Gastroesophageal sphincter (tissue), 4 donors: Measurements from ENCODE around the gene WWC2. TPM values are rescaled to one million over a fixed set of nuclear protein-coding genes. Genes with fewer than 3 reads are reported as not detected.
"Not testable (repeated sequence)": the region's sequence is repeated elsewhere in the genome, so short reads cannot be mapped to it uniquely, and the experiment has no call there.

Source experiments
- ATAC-seq: fragments of 150-250 bp; one replicate; pipeline ENCODE4 v1.9.1; 2016; ENCODE audit warnings: mild to moderate bottlenecking, moderate library complexity
- H3K27ac ChIP-seq, 4 donors: fragments of 200-600 bp; sonication (generic) in 3 of 4; 1 replicate in 3 of 4; 2 replicates in 1 of 4; pipeline ENCODE4 v1.5.1; 2016 to 2019
- H3K27me3 ChIP-seq: fragments of 200-600 bp; sonication (generic); one replicate; pipeline ENCODE4 v1.5.1; 2019
- H3K36me3 ChIP-seq, 2 donors: fragments of 200-600 bp; sonication (generic); one replicate each; pipeline ENCODE4 v1.5.1; 2019; ENCODE audit warnings: control low read depth in 1 of 2
- H3K4me1 ChIP-seq, 3 donors: fragments of 200-600 bp; sonication (generic); 1 replicate in 2 of 3; 2 replicates in 1 of 3; pipeline ENCODE4 v1.5.1; 2016 to 2019; ENCODE audit warnings: control low read depth in 2 of 3
- H3K4me3 ChIP-seq, 2 donors: fragments of 200-600 bp; sonication (generic); one replicate each; pipeline ENCODE4 v1.5.1; 2019; ENCODE audit warnings: mild to moderate bottlenecking in 1 of 2, moderate library complexity in 1 of 2
- H3K9me3 ChIP-seq, 3 donors: fragments of 200-600 bp; sonication (generic); one replicate each; pipeline ENCODE4 v1.5.1; 2017 to 2019; ENCODE audit warnings: control low read depth in 2 of 3
- EP300 ChIP-seq: sonication (generic); formaldehyde crosslinking; IDR thresholded peaks from one replicate; pipeline ENCODE4 v1.6.1; 2017; ENCODE audit warnings: antibody characterized with exemption, mild to moderate bottlenecking
- POLR2A ChIP-seq, 2 donors: fragments of 450-650 bp; IDR thresholded peaks; one replicate each; pipeline ENCODE4 v1.6.1; 2017; ENCODE audit warnings: antibody characterized with exemption in 2 of 2, mild to moderate bottlenecking in 2 of 2, moderate library complexity in 1 of 2
- POLR2AphosphoS5 ChIP-seq: sonication (generic); formaldehyde crosslinking; IDR thresholded peaks from one replicate; pipeline ENCODE4 v1.6.1; 2017; ENCODE audit warnings: antibody characterized with exemption
- WGBS, 2 donors: methylation state at CpG; one replicate each; pipeline ENCODE4 v1.1.5; 2018; ENCODE audit warnings: low coverage in 1 of 2; 5-methylcytosine and 5-hydroxymethylcytosine counted together
- total RNA-seq, 4 donors: library from RNA; depleted of rRNA; stranded (reverse); fragments of >200 nt; gene quantifications; one replicate each; pipeline ENCODE4 v1.1.0, GENCODE V29; 2016
- TF ChIP-seq, protein P1 (sequence below), 4 experiments: fragments of 200-600 bp in 2 of 4; fragments of 450-650 bp in 2 of 4; sonication (generic) in 1 of 4; IDR thresholded peaks; one replicate each; pipeline ENCODE4 v1.5.1; 2017 to 2019; ENCODE audit warnings: antibody characterized with exemption in 4 of 4, mild to moderate bottlenecking in 2 of 4, moderate library complexity in 2 of 4

WWC2 gene
- total RNA-seq, 4 donors from 2014 or later: 23.0 to 42.0 (median 37.2) TPM

DNA sequence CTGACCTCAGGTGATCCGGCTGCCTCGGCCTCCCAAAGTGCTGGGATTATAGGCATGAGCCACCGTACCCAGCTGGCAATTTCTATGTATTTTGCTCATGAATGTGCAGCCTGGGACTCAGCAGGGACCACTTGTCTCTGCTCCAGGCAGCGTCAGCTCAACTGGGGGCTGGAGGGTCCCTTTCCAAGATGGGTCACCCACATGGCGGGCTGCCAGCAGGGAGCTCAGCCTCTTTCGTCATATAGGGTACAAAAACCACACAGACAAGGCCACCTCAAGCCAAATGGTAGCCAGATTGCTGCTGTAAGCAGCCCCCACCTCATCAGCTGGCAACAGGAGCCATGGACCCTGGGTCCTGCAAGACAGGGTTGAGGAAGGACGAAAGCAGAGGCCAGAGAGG, 225.6 kb downstream of the WWC2 start:
- no peaks in the 10 kb centered on the region for H3K27me3 ChIP-seq
- no peaks in the 10 kb centered on the region for H3K9me3 ChIP-seq
- no peak overlapping the region for H3K27ac ChIP-seq
- 92% methylated on average over 2 of the region's 7 CpGs; no CpG with 5 or more reads in 1 of the 2 donors for WGBS, 2 donors
- H3K36me3 ChIP-seq: no peaks in the 10 kb centered on the region
- H3K4me1 ChIP-seq: no peaks in the 10 kb centered on the region
- no peak overlapping the region for H3K4me3 ChIP-seq
- ATAC-seq: no peak
- TF ChIP-seq EP300 (no peak), POLR2AphosphoS5 (no peak), POLR2A (IDR thresholded peaks at IDR 0.05) (no peak)
- TF ChIP-seq, protein P1, sequence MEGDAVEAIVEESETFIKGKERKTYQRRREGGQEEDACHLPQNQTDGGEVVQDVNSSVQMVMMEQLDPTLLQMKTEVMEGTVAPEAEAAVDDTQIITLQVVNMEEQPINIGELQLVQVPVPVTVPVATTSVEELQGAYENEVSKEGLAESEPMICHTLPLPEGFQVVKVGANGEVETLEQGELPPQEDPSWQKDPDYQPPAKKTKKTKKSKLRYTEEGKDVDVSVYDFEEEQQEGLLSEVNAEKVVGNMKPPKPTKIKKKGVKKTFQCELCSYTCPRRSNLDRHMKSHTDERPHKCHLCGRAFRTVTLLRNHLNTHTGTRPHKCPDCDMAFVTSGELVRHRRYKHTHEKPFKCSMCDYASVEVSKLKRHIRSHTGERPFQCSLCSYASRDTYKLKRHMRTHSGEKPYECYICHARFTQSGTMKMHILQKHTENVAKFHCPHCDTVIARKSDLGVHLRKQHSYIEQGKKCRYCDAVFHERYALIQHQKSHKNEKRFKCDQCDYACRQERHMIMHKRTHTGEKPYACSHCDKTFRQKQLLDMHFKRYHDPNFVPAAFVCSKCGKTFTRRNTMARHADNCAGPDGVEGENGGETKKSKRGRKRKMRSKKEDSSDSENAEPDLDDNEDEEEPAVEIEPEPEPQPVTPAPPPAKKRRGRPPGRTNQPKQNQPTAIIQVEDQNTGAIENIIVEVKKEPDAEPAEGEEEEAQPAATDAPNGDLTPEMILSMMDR (IDR thresholded peaks at IDR 0.05): no peak

DNA sequence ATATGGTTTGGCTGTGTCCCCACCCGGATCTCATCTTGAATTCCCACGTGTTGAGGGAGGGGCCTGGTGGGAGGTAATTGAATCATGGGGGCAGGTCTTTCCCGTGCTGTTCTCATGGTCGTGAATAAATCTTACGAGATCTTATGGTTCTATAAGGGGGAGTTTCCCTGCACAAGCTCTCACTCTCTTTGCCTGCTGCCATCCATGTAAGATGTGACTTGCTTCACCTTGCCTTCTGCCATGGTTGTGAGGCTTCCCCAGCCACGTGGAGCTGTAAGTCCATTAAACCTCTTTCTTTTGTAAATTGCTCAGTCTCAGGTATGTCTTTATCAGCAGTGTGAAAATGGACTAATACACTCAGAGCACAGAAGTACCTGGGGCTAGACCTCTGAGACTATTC, 227.3 kb downstream of the WWC2 start:
- not testable (repeated sequence) for H3K36me3 ChIP-seq, H3K4me1 ChIP-seq, H3K27ac ChIP-seq, H3K4me3 ChIP-seq, H3K27me3 ChIP-seq, H3K9me3 ChIP-seq, ATAC-seq
- WGBS, 2 donors: 75 to 91% methylated on average over 5 of the region's 6 CpGs

DNA sequence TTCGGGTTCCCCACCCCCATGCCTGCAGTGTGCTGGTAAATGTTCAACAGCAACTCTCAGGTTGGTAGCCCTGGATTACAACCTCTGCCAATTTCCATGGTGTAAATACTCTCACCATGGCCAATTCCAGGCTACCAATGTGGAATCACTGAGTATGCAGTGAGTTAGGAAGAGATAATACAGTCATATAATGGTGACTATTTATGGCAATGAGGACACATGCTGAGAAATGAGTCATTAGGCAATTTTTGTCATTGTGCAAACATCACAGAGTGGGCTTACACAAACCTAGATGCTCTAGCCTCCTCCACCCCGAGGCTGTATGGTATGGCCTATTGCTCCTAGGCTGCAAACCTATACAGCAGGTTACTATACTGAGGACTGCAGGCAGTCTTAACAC, 227.8 kb downstream of the WWC2 start:
- TF ChIP-seq POLR2A (IDR thresholded peaks at IDR 0.05): no peak
- no peak for TF ChIP-seq POLR2AphosphoS5
- TF ChIP-seq EP300: no peak
- TF ChIP-seq, protein P1 (IDR thresholded peaks at IDR 0.05): no peak
- Histone ChIP-seq H3K9me3 (no peaks in the 10 kb centered on the region), H3K4me3 (no peak overlapping the region), H3K27me3 (no peaks in the 10 kb centered on the region), H3K36me3 (no peaks in the 10 kb centered on the region), H3K27ac (no peak overlapping the region), H3K4me1 (peaks cover 0 to 6% (median 0%) of the 10 kb centered on the region in 3 donors)
- 78% methylated on average over 2 of the region's 2 CpGs; no CpG with 5 or more reads in 1 of the 2 donors for WGBS, 2 donors
- no peak for ATAC-seq

DNA sequence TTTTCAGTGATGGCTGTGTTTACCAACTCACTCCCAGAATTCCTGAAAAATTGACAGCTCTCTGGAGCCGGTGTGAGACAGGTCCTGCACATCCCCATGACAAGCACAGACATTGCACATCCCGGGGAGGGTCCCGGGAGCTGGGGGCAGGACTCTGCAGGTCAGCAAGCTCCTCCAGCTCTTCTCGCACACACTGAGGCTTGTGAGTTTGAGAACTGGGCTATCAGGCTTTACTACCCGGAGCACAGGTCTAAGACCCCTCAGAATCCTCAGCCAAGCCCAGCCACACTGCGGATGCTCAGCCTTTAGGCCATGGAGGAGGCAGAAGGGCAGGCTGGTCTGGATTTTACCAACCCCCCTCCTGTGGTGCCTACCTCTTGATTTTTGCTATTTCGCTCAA, 228.8 kb downstream of the WWC2 start:
- Histone ChIP-seq H3K4me1 (peaks cover 0 to 6% (median 0%) of the 10 kb centered on the region in 3 donors), H3K9me3 (no peaks in the 10 kb centered on the region), H3K36me3 (no peaks in the 10 kb centered on the region), H3K4me3 (no peak overlapping the region), H3K27me3 (no peaks in the 10 kb centered on the region), H3K27ac (no peak overlapping the region)
- no peak for TF ChIP-seq EP300
- TF ChIP-seq, protein P1 (IDR thresholded peaks at IDR 0.05): no peak
- TF ChIP-seq POLR2A (IDR thresholded peaks at IDR 0.05): no peak
- TF ChIP-seq POLR2AphosphoS5: no peak
- WGBS, 2 donors: 91 to 97% methylated on average over 1 to 5 of the region's 7 CpGs
- ATAC-seq: no peak

DNA sequence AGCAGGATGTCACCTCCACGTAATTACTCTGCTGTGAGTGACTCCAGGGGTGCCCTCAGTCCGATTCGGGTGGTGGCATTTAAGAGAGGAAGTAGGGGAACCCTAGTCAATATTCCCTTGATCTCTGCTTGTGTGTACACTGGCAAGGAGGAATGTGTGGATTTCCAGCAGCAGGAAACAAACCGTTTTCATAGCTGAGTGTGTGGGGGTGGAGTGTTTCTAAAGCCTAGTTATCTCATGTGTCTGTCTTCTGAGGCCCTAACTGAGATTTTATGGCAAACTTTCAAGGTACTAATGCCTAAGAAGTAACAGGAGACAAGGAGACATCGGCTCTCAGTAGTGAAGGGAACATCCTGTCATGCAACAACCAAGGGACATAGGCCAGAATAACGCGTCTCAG, 229.8 kb downstream of the WWC2 start:
- ATAC-seq: no peak
- Histone ChIP-seq H3K36me3 (no peaks in the 10 kb centered on the region), H3K4me3 (no peak overlapping the region), H3K27ac (no peak overlapping the region), H3K4me1 (peaks cover 0 to 6% (median 0%) of the 10 kb centered on the region in 3 donors), H3K9me3 (no peaks in the 10 kb centered on the region), H3K27me3 (no peaks in the 10 kb centered on the region)
- TF ChIP-seq EP300 (no peak), POLR2AphosphoS5 (no peak), POLR2A (IDR thresholded peaks at IDR 0.05) (no peak)
- TF ChIP-seq, protein P1 (IDR thresholded peaks at IDR 0.05): no peak
- 44 to 48% methylated on average over 4 to 7 of the region's 7 CpGs for WGBS, 2 donors
